Measurements from ENCODE around the gene DYNC1H1.
"Not testable (repeated sequence)": the region's sequence is repeated elsewhere in the genome, so short reads cannot be mapped to it uniquely, and the experiment has no call there.

GRCh38 chr14:101971458-101971857, 7.1 kb downstream of the DYNC1H1 start:
- not testable (repeated sequence) for TF ChIP-seq EZH2 (IDR thresholded peaks at IDR 0.05); POLR2AphosphoS5 (IDR thresholded peaks at IDR 0.05; ENCODE audit: borderline replicate concordance, low read depth, low read length); FOXP2 (optimal IDR thresholded peaks at IDR 0.05; ENCODE audit: control extremely low read depth, extremely low read length, insufficient read depth)

Data from SK-N-MC (cell line).